GM12891 (cell line): ENCODE results near the gene SEPSECS.

Experiments
- POLR2A ChIP-seq: IDR thresholded peaks from 2 replicates; pipeline ENCODE4 v1.6.1; 2011; ENCODE audit warnings: low read depth, low read length, control low read depth
- TAF1 ChIP-seq: IDR thresholded peaks from 2 replicates; pipeline ENCODE4 v1.6.1; 2011; ENCODE audit warnings: low read depth, low read length, control low read depth

DNA sequence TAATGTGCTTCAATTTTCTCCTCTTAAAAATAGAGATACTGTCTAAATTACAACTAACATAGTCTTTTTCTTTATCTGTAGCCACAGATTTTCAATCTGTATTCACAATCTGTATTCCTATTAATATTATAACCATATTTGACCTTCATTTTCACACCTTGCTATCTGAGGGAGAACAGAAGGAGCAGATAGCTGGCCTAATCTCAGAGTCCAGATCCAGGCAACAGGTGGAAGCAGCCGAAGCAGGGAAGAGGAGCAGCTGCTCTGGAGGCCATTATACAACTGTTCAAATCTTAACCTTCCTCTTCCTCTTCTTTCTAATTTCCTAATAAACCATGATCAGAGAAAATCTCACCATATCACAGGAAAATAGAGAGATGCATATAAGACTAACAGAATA is 14.2 kb downstream of the SEPSECS start:
- TF ChIP-seq POLR2A = no peak
- no peak for TF ChIP-seq TAF1
